AG04450 (cell line): ENCODE data around the gene COLEC11. TPM values are rescaled to one million over a fixed set of nuclear protein-coding genes. Genes with fewer than 3 reads are reported as not detected.
"Not testable (repeated sequence)": the region's sequence is repeated elsewhere in the genome, so short reads cannot be mapped to it uniquely, and the experiment has no call there.

Experiments
- CTCF ChIA-PET: fragments of 300-600, 350-600 bp; formaldehyde crosslinking; extraction: SDS; loops from one replicate; lab custom pipeline; 2022; ENCODE audit warnings: antibody characterized with exemption, inconsistent platforms; lab: Charles Lee
- POLR2A ChIA-PET: fragments of 350-600 bp; formaldehyde crosslinking; extraction: SDS; loops from one replicate; lab custom pipeline; 2021; ENCODE audit warnings: antibody characterized with exemption, inconsistent platforms; lab: Yijun Ruan, JAX
- DNase-seq: peaks from one replicate; pipeline ENCODE4 v3.0.0-alpha.2; 2011; ENCODE audit warnings: low read depth, low spot score
- H3K27ac ChIP-seq: one replicate; pipeline ENCODE4 v1.5.1; 2012; ENCODE audit warnings: low read depth, low read length, control low read depth
- H3K27me3 ChIP-seq: one replicate; pipeline ENCODE4 v1.6.0; 2012; ENCODE audit warnings: low read length; ENCODE audit not compliant: control insufficient read depth, insufficient read depth
- H3K4me3 ChIP-seq: 2 replicates; pipeline ENCODE4 v1.5.1; 2011; ENCODE audit warnings: mild to moderate bottlenecking, low read depth, low read length, control low read depth
- H3K9me3 ChIP-seq: 2 replicates; pipeline ENCODE4 v1.5.1; 2012; ENCODE audit warnings: low read length; ENCODE audit not compliant: control insufficient read depth, insufficient read depth
- CTCF ChIP-seq: IDR thresholded peaks from 2 replicates; pipeline ENCODE4 v1.5.1; 2011; ENCODE audit warnings: low read depth, low read length, control low read depth, inconsistent platforms
- polyA plus RNA-seq: library from polyadenylated mRNA; depleted of rRNA; stranded (reverse); fragments of >200 nt; gene quantifications from 2 replicates; pipeline ENCODE4 v1.2.3, GENCODE V29; 2011

The COLEC11 gene
- polyA plus RNA-seq, 1 experiment, result 0.68 TPM

GRCh38 chr2:3617198-3617890 lies 22.4 kb downstream of the COLEC11 start:
- ChIA-PET POLR2A (interaction anchor here (0.6 kb wide), 1 partner anchor 32 kb away, joined by 3 read pairs; no protein-coding TSS in a partner anchor), CTCF (no interaction called here)
- Histone ChIP-seq H3K4me3 (no peak overlapping the region), H3K27me3 (peaks cover 8% of the 10 kb centered on the region), H3K9me3 (peaks cover 22% of the 10 kb centered on the region), H3K27ac (no peak overlapping the region)
- TF ChIP-seq CTCF, result no peak
- no peak for DNase-seq

- TF ChIP-seq CTCF, result no peak
- Histone ChIP-seq H3K9me3 (peaks cover 13% of the 10 kb centered on the region), H3K27me3 (peaks cover 8% of the 10 kb centered on the region), H3K4me3 (no peak overlapping the region), H3K27ac (no peak overlapping the region)
- ChIA-PET POLR2A (interaction anchor here (0.6 kb wide), 1 partner anchor 33 kb away, joined by 3 read pairs; no protein-coding TSS in a partner anchor), CTCF (no interaction called here)
- no peak for DNase-seq
Observed at GRCh38 chr2:3618367-3618766, 23.5 kb downstream of the COLEC11 start.

DNA sequence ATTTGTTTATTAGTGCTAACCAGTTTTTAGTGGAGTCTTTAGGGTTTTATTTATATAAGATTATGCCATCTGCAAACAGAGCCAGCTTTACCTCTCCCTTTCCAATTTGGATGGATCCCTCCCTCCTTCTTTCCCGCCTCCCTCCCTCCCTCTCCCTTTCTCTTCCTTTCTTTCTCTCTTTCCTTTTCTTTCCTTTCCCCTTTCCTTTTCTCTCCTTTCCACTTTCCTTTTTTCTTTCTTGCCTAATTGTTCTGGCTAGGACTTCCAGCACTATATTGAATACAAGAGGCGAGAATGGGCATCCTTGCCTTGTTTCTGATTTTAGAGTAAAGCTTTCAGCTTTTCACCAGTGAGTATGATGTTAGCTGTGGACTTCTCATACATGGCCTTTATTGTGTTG lies 24.1 kb downstream of the COLEC11 start:
- Histone ChIP-seq H3K27me3 (peaks cover 10% of the 10 kb centered on the region), H3K4me3 (no peak overlapping the region), H3K9me3 (peaks cover 14% of the 10 kb centered on the region), H3K27ac (no peak overlapping the region)
- TF ChIP-seq CTCF, result no peak
- DNase-seq, result no peak
- ChIA-PET POLR2A (no interaction called here), CTCF (no interaction called here)

DNA sequence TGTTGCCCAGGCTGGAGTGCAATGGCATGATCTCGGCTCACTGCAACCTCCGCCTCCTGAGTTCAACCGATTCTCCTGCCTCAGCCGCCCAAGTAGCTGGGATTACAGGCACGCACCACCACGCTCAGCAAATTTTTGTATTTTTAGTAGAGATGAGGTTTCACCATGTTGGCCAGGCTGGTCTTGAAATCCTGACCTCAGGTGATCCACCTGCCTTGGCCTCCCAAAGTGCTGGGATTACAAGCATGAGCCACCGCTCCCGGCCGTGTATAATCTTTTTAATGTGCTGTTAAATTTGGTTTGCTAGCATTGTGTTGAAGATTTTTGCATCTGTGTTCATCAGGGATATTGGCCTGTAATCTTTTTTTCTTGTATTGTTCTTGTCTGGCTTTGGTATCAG lies 24.7 kb downstream of the COLEC11 start:
- Histone ChIP-seq H3K9me3 (peaks cover 16% of the 10 kb centered on the region), H3K27me3 (peaks cover 11% of the 10 kb centered on the region)
- POLR2A ChIA-PET, H3K27ac ChIP-seq, DNase-seq, H3K4me3 ChIP-seq: not testable (repeated sequence)
- CTCF ChIA-PET, result interaction anchor here (0.6 kb wide), 1 partner anchor 15 kb away, joined by 3 read pairs; no protein-coding TSS in a partner anchor

- no peak for TF ChIP-seq CTCF
- H3K27me3 ChIP-seq, result peaks cover 11% of the 10 kb centered on the region
- H3K4me3 ChIP-seq, result no peak overlapping the region
- CTCF ChIA-PET, result no interaction called here
- DNase-seq, result no peak
- peaks cover 14% of the 10 kb centered on the region for H3K9me3 ChIP-seq
- no peak overlapping the region for H3K27ac ChIP-seq
- POLR2A ChIA-PET, result no interaction called here
Observed at GRCh38 chr2:3620834-3621233, 25.9 kb downstream of the COLEC11 start.
